Measurements from ENCODE around the gene VAMP8. TPM values are rescaled to one million over a fixed set of nuclear protein-coding genes. Genes with fewer than 3 reads are reported as not detected.
A peak's percentile ranks its signal among the peaks of the same experiment; 100 is the strongest.

The VAMP8 gene
- total RNA-seq (10 to 100 TPM in 5 of 7 donors, 1 to 10 TPM in 2; 5.9 to 58.4 (median 14.0) TPM), polyA plus RNA-seq (10 to 100 TPM; 25.5 to 54.3 TPM)
- long read RNA-seq, donor 1, partial matches to known transcripts, result 1 of 4 reads
- long read RNA-seq, donor 1, other reads (novel, unspliced or antisense), result 2 of 4 reads
- long read RNA-seq, donor 2, transcript VAMP8-201 (3 exons, 774 nt), result major isoform, 22 of 25 reads
- long read RNA-seq, donor 2, partial matches to known transcripts, result 0 of 25 reads
- long read RNA-seq, donor 2, other reads (novel, unspliced or antisense), result 0 of 25 reads
- long read RNA-seq, donor 3, transcript VAMP8-201 (3 exons, 774 nt), result major isoform, 15 of 19 reads
- long read RNA-seq, donor 3, partial matches to known transcripts, result 1 of 19 reads
- long read RNA-seq, donor 3, other reads (novel, unspliced or antisense), result 2 of 19 reads

DNA sequence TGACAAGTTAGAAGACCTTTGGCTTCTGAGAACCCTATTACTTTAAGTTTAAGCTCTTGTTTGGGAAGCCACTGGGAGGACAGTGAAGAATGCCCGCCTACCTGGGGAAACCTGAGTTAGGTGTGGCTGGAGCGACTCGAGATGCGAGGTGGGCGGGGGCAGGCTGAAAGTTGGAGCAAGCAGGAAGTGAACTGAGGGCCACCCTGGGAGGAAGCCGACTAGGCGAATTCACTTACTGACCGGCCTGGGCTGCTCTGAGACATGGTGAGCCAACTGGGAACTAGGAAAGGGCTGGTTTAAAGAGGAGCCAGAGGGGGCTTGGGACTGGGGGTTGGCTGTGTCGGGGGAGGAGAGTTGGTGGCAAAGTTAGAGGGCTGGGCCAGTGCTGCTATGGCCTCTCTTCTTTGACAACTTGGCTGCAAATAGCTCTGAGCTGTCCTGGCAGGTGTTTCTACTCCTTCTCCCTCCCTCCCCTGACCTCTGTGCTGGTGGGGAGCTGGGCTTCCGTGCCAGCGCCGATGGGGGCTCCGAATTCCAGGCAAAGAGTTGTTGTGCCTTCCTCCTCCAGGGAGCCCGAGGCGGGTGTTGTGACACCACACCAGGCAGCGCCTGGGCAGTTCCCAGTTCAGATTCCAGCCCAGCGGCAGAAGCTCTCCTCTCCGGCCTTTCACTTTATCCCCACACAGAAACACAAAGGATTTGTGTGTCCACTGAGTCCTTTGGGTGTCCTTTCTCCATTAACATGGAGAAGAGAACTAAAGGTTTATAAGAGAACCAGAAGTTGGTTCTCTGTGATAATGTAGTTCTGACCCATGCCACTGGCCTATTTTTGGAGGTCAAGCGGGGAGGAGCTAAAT is at the start of gene VAMP8:
VAMP8 (plus strand) TSS at position 201 of the 857 bp plus-strand sequence; CDS start at position 262, 61 bp downstream.
- 42 to 47% (median 44%) methylated on average over 19 of the region's 19 CpGs for WGBS, 3 donors
- H3K4me1 ChIP-seq (ENCODE audit: insufficient read depth), result no peaks in the 10 kb centered on the region
- DNase-seq, result no peak
- no peaks in the 10 kb centered on the region for H3K36me3 ChIP-seq
- H3K27ac ChIP-seq, result peak within 1 kb of the TSS in 1 of 2 donors; percentile 22
- intact Hi-C loops (cut with DNase I), result no loop called here
- H3K27me3 ChIP-seq, result no peaks in the 10 kb centered on the region
- no peaks in the 10 kb centered on the region for H3K9me3 ChIP-seq
- no peak for TF ChIP-seq POLR2A (IDR thresholded peaks at IDR 0.05)
- no peak for TF ChIP-seq EP300 (IDR thresholded peaks at IDR 0.05)
- TF ChIP-seq, protein P1, sequence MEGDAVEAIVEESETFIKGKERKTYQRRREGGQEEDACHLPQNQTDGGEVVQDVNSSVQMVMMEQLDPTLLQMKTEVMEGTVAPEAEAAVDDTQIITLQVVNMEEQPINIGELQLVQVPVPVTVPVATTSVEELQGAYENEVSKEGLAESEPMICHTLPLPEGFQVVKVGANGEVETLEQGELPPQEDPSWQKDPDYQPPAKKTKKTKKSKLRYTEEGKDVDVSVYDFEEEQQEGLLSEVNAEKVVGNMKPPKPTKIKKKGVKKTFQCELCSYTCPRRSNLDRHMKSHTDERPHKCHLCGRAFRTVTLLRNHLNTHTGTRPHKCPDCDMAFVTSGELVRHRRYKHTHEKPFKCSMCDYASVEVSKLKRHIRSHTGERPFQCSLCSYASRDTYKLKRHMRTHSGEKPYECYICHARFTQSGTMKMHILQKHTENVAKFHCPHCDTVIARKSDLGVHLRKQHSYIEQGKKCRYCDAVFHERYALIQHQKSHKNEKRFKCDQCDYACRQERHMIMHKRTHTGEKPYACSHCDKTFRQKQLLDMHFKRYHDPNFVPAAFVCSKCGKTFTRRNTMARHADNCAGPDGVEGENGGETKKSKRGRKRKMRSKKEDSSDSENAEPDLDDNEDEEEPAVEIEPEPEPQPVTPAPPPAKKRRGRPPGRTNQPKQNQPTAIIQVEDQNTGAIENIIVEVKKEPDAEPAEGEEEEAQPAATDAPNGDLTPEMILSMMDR (IDR thresholded peaks at IDR 0.05), result no peak
- peak within 1 kb of the TSS; percentile 31 for H3K4me3 ChIP-seq

GRCh38 chr2:85527787-85528186 is 49.6 kb upstream of the VAMP8 start:
- H3K4me1 ChIP-seq (ENCODE audit: insufficient read depth), result peaks cover 5% of the 10 kb centered on the region
- TF ChIP-seq, protein P1 (IDR thresholded peaks at IDR 0.05), result no peak
- no peak for TF ChIP-seq POLR2A (IDR thresholded peaks at IDR 0.05)
- no peak for TF ChIP-seq EP300 (IDR thresholded peaks at IDR 0.05)
- intact Hi-C loops (cut with DNase I), result loop anchor here in 1 of 4 donors (10.0 kb wide), 1 partner anchor 53 kb away; no protein-coding TSS in a partner anchor
- H3K4me3 ChIP-seq, result no peak overlapping the region
- H3K27me3 ChIP-seq, result no peaks in the 10 kb centered on the region
- no peak for DNase-seq
- no peaks in the 10 kb centered on the region for H3K9me3 ChIP-seq
- H3K36me3 ChIP-seq, result no peaks in the 10 kb centered on the region
- no peak overlapping the region for H3K27ac ChIP-seq

- no peak for DNase-seq
- H3K27me3 ChIP-seq, result no peaks in the 10 kb centered on the region
- peaks cover 5% of the 10 kb centered on the region for H3K4me1 ChIP-seq (ENCODE audit: insufficient read depth)
- TF ChIP-seq, protein P1 (IDR thresholded peaks at IDR 0.05), result no peak
- TF ChIP-seq EP300 (IDR thresholded peaks at IDR 0.05), result no peak
- no peak for TF ChIP-seq POLR2A (IDR thresholded peaks at IDR 0.05)
- no peaks in the 10 kb centered on the region for H3K9me3 ChIP-seq
- no peak overlapping the region for H3K27ac ChIP-seq
- intact Hi-C loops (cut with DNase I), result loop anchor here in 1 of 4 donors (10.0 kb wide), 1 partner anchor 54 kb away; no protein-coding TSS in a partner anchor
- no peaks in the 10 kb centered on the region for H3K36me3 ChIP-seq
- 85 to 93% (median 88%) methylated on average over 2 of the region's 2 CpGs for WGBS, 3 donors
- no peak overlapping the region for H3K4me3 ChIP-seq
These were observed 49.0 kb upstream of the VAMP8 start for GRCh38 chr2:85528355-85528754.

- no peaks in the 10 kb centered on the region for H3K27me3 ChIP-seq
- H3K4me3 ChIP-seq, result no peak overlapping the region
- no peak overlapping the region for H3K27ac ChIP-seq
- TF ChIP-seq, protein P1 (IDR thresholded peaks at IDR 0.05), result no peak
- no peak for TF ChIP-seq POLR2A (IDR thresholded peaks at IDR 0.05)
- TF ChIP-seq EP300 (IDR thresholded peaks at IDR 0.05), result no peak
- H3K9me3 ChIP-seq, result no peaks in the 10 kb centered on the region
- intact Hi-C loops (cut with DNase I), result loop anchor here in 1 of 4 donors (10.0 kb wide), 1 partner anchor 55 kb away; no protein-coding TSS in a partner anchor
- DNase-seq, result no peak
- WGBS, 3 donors, result 89 to 100% (median 97%) methylated on average over 1 of the region's 1 CpG
- no peaks in the 10 kb centered on the region for H3K36me3 ChIP-seq
- no peaks in the 10 kb centered on the region for H3K4me1 ChIP-seq (ENCODE audit: insufficient read depth)
These were observed 47.6 kb upstream of the VAMP8 start for GRCh38 chr2:85529809-85530208.
